ENCODE results near the gene TLE6. TPM values are rescaled to one million over a fixed set of nuclear protein-coding genes. Genes with fewer than 3 reads are reported as not detected.

TLE6 gene
- total and polyA plus RNA-seq, 2 of the 13 experiments (the other 11 are each of a cell fraction or from before 2014, with no cell fraction given), result 0.24 to 5.5 TPM

DNA sequence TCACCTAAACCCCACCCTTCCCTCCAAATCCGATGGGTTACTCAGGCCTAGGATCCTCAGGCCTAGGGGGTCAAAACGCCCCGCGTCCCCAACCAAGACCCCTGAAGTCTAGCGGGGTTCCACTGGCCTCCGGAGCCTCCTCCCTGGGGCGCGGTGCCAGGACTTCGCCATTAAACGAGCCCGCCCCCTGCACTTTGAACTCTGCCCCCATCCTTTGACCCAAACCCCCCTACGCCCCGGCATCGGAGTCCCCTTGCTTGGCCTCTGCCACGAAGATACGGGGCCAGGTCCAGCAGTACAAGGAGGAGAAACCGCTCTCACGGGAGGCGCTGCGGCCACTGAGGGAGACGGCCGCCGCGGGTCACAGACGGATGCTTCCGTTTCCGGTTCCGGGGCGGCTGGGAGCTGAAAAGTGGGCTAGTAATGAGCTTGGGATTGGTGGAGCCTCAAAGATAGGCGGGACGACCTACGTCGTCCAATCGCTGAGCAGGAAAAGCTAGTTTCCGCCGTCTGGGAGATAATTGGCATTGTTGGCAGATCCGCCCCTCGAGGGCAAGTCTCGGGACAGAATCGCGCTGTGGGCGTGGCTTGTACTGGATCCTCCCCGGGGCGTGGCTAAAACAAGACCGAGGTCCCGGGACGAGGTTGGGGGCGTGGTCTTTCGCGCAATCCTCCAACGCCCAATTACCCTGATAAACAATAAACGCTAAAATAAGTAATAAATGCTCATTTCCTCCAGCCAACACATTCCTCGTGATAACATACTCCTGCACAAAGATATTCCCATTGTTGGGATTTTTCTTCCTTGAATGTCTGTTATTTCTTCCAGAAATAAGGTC, 26.9 kb upstream of the TLE6 start (continued):
- TF ChIP-seq ZNF143 (CRISPR knock-in tag; IDR thresholded peaks at IDR 0.05) (peak; percentile 83), ZNF577 (CRISPR knock-in tag; IDR thresholded peaks at IDR 0.05; ENCODE audit: borderline replicate concordance, low read depth) (no peak), ATAD3A (CRISPR knock-in tag; IDR thresholded peaks at IDR 0.05) (no peak), ISX (CRISPR knock-in tag; conservative IDR thresholded peaks at IDR 0.05) (no peak), SALL1 (CRISPR knock-in tag; IDR thresholded peaks at IDR 0.05) (peak; percentile 71), ZSCAN25 (CRISPR knock-in tag; IDR thresholded peaks at IDR 0.05) (no peak), HDAC2 (CRISPR knock-in tag; IDR thresholded peaks at IDR 0.05) (no peak), GATAD1 (CRISPR knock-in tag; IDR thresholded peaks at IDR 0.05) (peak; percentile 90), ZNF841 (CRISPR knock-in tag; IDR thresholded peaks at IDR 0.05; ENCODE audit: borderline replicate concordance) (no peak), SKI (IDR thresholded peaks at IDR 0.05; ENCODE audit: partially characterized antibody) (peak; percentile 67), THYN1 (CRISPR knock-in tag; IDR thresholded peaks at IDR 0.05; ENCODE audit: borderline replicate concordance, low read depth) (no peak), GZF1 (CRISPR knock-in tag; IDR thresholded peaks at IDR 0.05) (no peak), ZNF558 (CRISPR knock-in tag; IDR thresholded peaks at IDR 0.05; ENCODE audit: borderline replicate concordance) (no peak), ZNF367 (CRISPR knock-in tag; IDR thresholded peaks at IDR 0.05; ENCODE audit: borderline replicate concordance) (0 out of 2 replicates have a peak, but pooled peaks have one; percentile 50), ATF7-NPFF (CRISPR knock-in tag; IDR thresholded peaks at IDR 0.05; ENCODE audit: low read depth) (no peak), ZNF557 (CRISPR knock-in tag; IDR thresholded peaks at IDR 0.05) (0 out of 2 replicates have a peak, but pooled peaks have one; percentile 35), PCBP2 (optimal IDR thresholded peaks at IDR 0.05; ENCODE audit: low read depth, low read length, poor library complexity, severe bottlenecking) (no peak), NRL (CRISPR knock-in tag; IDR thresholded peaks at IDR 0.05; ENCODE audit: borderline replicate concordance) (peak; percentile 92), ZNF543 (CRISPR knock-in tag; IDR thresholded peaks at IDR 0.05) (no peak), ARID2 (CRISPR knock-in tag; IDR thresholded peaks at IDR 0.05; ENCODE audit: borderline replicate concordance) (no peak), BRD4 (CRISPR knock-in tag; IDR thresholded peaks at IDR 0.05) (0 out of 2 replicates have a peak, but pooled peaks have one; percentile 29)
- TF ChIP-seq, protein P1, sequence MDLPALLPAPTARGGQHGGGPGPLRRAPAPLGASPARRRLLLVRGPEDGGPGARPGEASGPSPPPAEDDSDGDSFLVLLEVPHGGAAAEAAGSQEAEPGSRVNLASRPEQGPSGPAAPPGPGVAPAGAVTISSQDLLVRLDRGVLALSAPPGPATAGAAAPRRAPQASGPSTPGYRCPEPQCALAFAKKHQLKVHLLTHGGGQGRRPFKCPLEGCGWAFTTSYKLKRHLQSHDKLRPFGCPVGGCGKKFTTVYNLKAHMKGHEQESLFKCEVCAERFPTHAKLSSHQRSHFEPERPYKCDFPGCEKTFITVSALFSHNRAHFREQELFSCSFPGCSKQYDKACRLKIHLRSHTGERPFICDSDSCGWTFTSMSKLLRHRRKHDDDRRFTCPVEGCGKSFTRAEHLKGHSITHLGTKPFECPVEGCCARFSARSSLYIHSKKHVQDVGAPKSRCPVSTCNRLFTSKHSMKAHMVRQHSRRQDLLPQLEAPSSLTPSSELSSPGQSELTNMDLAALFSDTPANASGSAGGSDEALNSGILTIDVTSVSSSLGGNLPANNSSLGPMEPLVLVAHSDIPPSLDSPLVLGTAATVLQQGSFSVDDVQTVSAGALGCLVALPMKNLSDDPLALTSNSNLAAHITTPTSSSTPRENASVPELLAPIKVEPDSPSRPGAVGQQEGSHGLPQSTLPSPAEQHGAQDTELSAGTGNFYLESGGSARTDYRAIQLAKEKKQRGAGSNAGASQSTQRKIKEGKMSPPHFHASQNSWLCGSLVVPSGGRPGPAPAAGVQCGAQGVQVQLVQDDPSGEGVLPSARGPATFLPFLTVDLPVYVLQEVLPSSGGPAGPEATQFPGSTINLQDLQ (CRISPR knock-in tag; IDR thresholded peaks at IDR 0.05), result no peak
- TF ChIP-seq, protein P2, sequence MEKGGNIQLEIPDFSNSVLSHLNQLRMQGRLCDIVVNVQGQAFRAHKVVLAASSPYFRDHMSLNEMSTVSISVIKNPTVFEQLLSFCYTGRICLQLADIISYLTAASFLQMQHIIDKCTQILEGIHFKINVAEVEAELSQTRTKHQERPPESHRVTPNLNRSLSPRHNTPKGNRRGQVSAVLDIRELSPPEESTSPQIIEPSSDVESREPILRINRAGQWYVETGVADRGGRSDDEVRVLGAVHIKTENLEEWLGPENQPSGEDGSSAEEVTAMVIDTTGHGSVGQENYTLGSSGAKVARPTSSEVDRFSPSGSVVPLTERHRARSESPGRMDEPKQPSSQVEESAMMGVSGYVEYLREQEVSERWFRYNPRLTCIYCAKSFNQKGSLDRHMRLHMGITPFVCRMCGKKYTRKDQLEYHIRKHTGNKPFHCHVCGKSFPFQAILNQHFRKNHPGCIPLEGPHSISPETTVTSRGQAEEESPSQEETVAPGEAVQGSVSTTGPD (CRISPR knock-in tag; IDR thresholded peaks at IDR 0.05), result peak; percentile 67; the same call in 1 of the 2 replicates
- TF ChIP-seq, protein P3, sequence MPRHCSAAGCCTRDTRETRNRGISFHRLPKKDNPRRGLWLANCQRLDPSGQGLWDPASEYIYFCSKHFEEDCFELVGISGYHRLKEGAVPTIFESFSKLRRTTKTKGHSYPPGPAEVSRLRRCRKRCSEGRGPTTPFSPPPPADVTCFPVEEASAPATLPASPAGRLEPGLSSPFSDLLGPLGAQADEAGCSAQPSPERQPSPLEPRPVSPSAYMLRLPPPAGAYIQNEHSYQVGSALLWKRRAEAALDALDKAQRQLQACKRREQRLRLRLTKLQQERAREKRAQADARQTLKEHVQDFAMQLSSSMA (CRISPR knock-in tag; IDR thresholded peaks at IDR 0.05), result peak; percentile 82

Data from HepG2 (cell line).